Uterus (tissue), 2 donors: Measurements from ENCODE around the gene TUSC2.

Source experiments
- CTCF ChIP-seq, 4 experiments: fragments of 200-600 bp in 2 of 4; fragments of 450-650 bp in 2 of 4; sonication (generic) in 2 of 4; IDR thresholded peaks; one replicate each; pipeline ENCODE4 v1.5.1; 2016 to 2019; ENCODE audit warnings: antibody characterized with exemption in 4 of 4, mild to moderate bottlenecking in 2 of 4, moderate library complexity in 1 of 4
- POLR2A ChIP-seq, 2 donors: fragments of 450-650 bp; IDR thresholded peaks; one replicate each; pipeline ENCODE4 v1.6.1; 2016; ENCODE audit warnings: antibody characterized with exemption in 2 of 2, mild to moderate bottlenecking in 1 of 2, moderate library complexity in 1 of 2

GRCh38 chr3:50342813-50343633 lies 15.0 kb upstream of the TUSC2 start:
- TF ChIP-seq CTCF (IDR thresholded peaks at IDR 0.05) (no peak), POLR2A (IDR thresholded peaks at IDR 0.05) (no peak)
